Natural killer cell (primary cell): ENCODE results near the gene LARP4B. TPM values are rescaled to one million over a fixed set of nuclear protein-coding genes. Genes with fewer than 3 reads are reported as not detected.

ENCODE experiments used
- ATAC-seq, 3 donors: fragments of 150-1000 bp in 2 of 3; fragments of 200-7000 bp in 1 of 3; cut with Tn5 transposase; 1 replicate in 1 of 3; 2 replicates in 2 of 3; pipeline ENCODE4 v1.10.0; 2021; ENCODE audit warnings: mild to moderate bottlenecking in 2 of 3, moderate library complexity in 2 of 3
- DNase-seq, 2 donors: peaks; one replicate each; pipeline versions ENCODE4 v3.0.0 to v3.0.0-alpha.2; 2013 to 2021; ENCODE audit warnings: mixed read lengths in 1 of 2
- H3K27ac ChIP-seq: one replicate; pipeline ENCODE4 v1.5.1; 2013; ENCODE audit warnings: mild to moderate bottlenecking, low read length
- H3K27me3 ChIP-seq: one replicate; pipeline ENCODE4 v1.6.1; 2013; ENCODE audit warnings: low read length; ENCODE audit not compliant: control insufficient read depth, insufficient read depth
- H3K36me3 ChIP-seq: one replicate; pipeline ENCODE4 v1.6.1; 2013; ENCODE audit warnings: low read length; ENCODE audit not compliant: control insufficient read depth, insufficient read depth
- H3K4me1 ChIP-seq: one replicate; pipeline ENCODE4 v1.6.1; 2013; ENCODE audit warnings: low read length; ENCODE audit not compliant: control insufficient read depth, insufficient read depth
- H3K4me3 ChIP-seq: one replicate; pipeline ENCODE4 v1.5.1; 2013; ENCODE audit warnings: low read length
- H3K9me3 ChIP-seq: one replicate; pipeline ENCODE4 v1.6.1; 2013; ENCODE audit warnings: low read length; ENCODE audit not compliant: control insufficient read depth, insufficient read depth
- H3K27ac Mint-ChIP-seq, 2 donors: one replicate each; pipeline ENCODE4 v1.8.0; 2022; ENCODE audit warnings: mild to moderate bottlenecking in 2 of 2, mixed read lengths in 2 of 2, moderate library complexity in 1 of 2
- H3K27me3 Mint-ChIP-seq, 2 donors: one replicate each; pipeline ENCODE4 v1.8.0; 2022; ENCODE audit warnings: low read depth in 2 of 2, mixed read lengths in 2 of 2
- H3K36me3 Mint-ChIP-seq: one replicate; pipeline ENCODE4 v1.8.0; 2022; ENCODE audit warnings: mixed read lengths
- H3K4me1 Mint-ChIP-seq, 2 donors: one replicate each; pipeline ENCODE4 v1.8.0; 2022; ENCODE audit warnings: mixed read lengths in 2 of 2
- H3K4me3 Mint-ChIP-seq: one replicate; pipeline ENCODE4 v1.8.0; 2022; ENCODE audit warnings: mild to moderate bottlenecking, moderate library complexity, mixed read lengths
- H3K9me3 Mint-ChIP-seq, 2 donors: one replicate each; pipeline ENCODE4 v1.8.0; 2022; ENCODE audit warnings: mixed read lengths in 2 of 2
- CTCF ChIP-seq: fragments of 200-600 bp; IDR thresholded peaks from one replicate; pipeline ENCODE4 v1.8.0; 2022; ENCODE audit warnings: antibody characterized with exemption
- WGBS: methylation state at CpG from one replicate; pipeline ENCODE4 v1.1.7; 2013; ENCODE audit warnings: missing lambda C conversion rate; ENCODE audit not compliant: insufficient coverage; 5-methylcytosine and 5-hydroxymethylcytosine counted together
- intact Hi-C: fragments of 100-400 bp; cut with micrococcal nuclease; formaldehyde crosslinking; loops from one replicate; pipeline ENCODE4 v1.14.2; 2022
- total RNA-seq, 4 donors: library from RNA; stranded (reverse); fragments of 120-200 nt in 1 of 4; gene quantifications; one replicate each; pipeline versions ENCODE4 v1.2.3 to v1.2.4, GENCODE V29; 2013 to 2022

LARP4B gene
- total RNA-seq, 3 donors from 2014 or later (not counting 1 experiment from before 2014, with no cell fraction given): 75.5 to 95.4 (median 90.2) TPM

DNA sequence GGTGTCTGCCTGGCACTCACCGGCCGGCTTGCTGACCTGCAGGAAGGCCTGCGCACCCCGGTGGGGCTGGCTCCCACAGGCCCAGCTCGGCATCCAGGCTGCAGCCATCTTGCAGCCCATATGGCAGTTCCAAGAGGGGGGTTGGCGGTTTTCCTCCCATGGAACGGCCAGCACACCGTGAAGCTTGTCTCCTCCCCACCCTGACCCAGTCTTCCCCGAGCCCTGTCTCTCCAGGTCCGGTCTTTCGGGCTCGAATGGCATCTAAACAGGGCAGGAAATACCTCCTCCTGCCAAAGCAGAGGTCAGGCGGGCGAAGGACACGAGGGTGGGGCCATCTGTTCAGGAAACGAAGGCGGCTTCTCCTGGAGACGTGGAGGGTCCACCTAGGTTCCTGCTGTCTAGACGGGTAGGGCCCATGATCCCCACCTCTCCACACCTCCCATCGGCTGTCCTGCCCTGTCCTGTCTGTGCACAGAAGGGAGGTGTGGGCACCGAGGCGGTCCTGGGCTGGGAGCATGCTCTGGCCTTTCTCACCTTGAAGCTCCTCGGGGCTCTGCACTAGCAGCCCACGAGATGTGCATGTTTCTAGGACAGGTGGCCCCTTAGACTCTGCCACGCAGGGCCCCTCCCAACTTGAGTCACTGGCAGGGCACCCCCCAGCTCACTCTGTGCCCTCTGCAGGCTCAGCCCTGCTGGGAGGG is 128.3 kb downstream of the LARP4B start:
- H3K36me3 Mint-ChIP-seq: no peaks in the 10 kb centered on the region
- Histone ChIP-seq H3K27ac (no peak overlapping the region), H3K4me1 (peaks cover 14% of the 10 kb centered on the region), H3K4me3 (no peak overlapping the region), H3K36me3 (peaks cover 14% of the 10 kb centered on the region), H3K27me3 (no peaks in the 10 kb centered on the region), H3K9me3 (peaks cover 5% of the 10 kb centered on the region)
- TF ChIP-seq CTCF: no peak
- H3K27me3 Mint-ChIP-seq: no peaks in the 10 kb centered on the region
- no peak overlapping the region for H3K4me3 Mint-ChIP-seq
- WGBS: 92% methylated on average over 25 of the region's 25 CpGs
- H3K9me3 Mint-ChIP-seq: no peaks in the 10 kb centered on the region
- intact Hi-C loops: no loop called here
- H3K27ac Mint-ChIP-seq: no peak overlapping the region
- DNase-seq (no peak), ATAC-seq (no peak)
- H3K4me1 Mint-ChIP-seq: peaks cover 9 to 18% of the 10 kb centered on the region in 2 donors

DNA sequence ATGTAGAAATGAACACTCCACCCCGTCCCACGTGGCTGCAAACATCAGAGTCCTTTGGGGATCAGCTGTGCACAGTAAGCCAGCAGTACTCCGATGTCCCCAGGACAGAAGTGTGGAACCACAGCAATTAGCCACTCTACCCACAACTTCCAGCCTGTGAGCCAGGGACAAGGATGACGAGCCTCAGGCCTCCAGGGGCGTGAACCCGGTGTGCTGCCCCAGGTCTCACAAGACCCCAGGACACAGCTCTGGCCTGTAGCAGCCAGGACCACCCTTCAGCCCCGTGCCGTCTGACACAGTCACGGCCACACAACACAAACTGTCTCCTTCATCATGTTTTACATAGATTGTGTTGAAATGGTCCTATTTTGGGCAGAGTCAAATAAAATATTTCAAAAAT is 129.0 kb downstream of the LARP4B start:
- no peak for TF ChIP-seq CTCF
- H3K4me3 Mint-ChIP-seq: no peak overlapping the region

GRCh38 chr10:797179-797578 is 134.3 kb downstream of the LARP4B start:
- Histone ChIP-seq H3K36me3 (no peaks in the 10 kb centered on the region), H3K4me1 (no peaks in the 10 kb centered on the region), H3K9me3 (peaks cover 19% of the 10 kb centered on the region), H3K27me3 (no peaks in the 10 kb centered on the region), H3K4me3 (no peak overlapping the region), H3K27ac (no peak overlapping the region)
- no peaks in the 10 kb centered on the region for H3K27me3 Mint-ChIP-seq
- intact Hi-C loops: no loop called here
- TF ChIP-seq CTCF: no peak
- DNase-seq (no peak), ATAC-seq (no peak)
- H3K4me1 Mint-ChIP-seq: peaks cover 0 to 9% of the 10 kb centered on the region in 2 donors
- H3K36me3 Mint-ChIP-seq: peaks cover 9% of the 10 kb centered on the region
- H3K27ac Mint-ChIP-seq: no peak overlapping the region
- no peak overlapping the region for H3K4me3 Mint-ChIP-seq
- peaks cover 0 to 4% of the 10 kb centered on the region in 2 donors for H3K9me3 Mint-ChIP-seq
- 100% methylated on average over 1 of the region's 1 CpG for WGBS

More for the DNA sequence above, 129.0 kb downstream of the LARP4B start:
- H3K9me3 ChIP-seq: peaks cover 8% of the 10 kb centered on the region
- peaks cover 14% of the 10 kb centered on the region for H3K4me1 ChIP-seq
- H3K4me1 Mint-ChIP-seq: peaks cover 9 to 18% of the 10 kb centered on the region in 2 donors
- H3K36me3 ChIP-seq: peaks cover 9% of the 10 kb centered on the region
- no peaks in the 10 kb centered on the region for H3K9me3 Mint-ChIP-seq
- WGBS: 72% methylated on average over 6 of the region's 9 CpGs
- no peaks in the 10 kb centered on the region for H3K27me3 Mint-ChIP-seq
- intact Hi-C loops: no loop called here
- no peaks in the 10 kb centered on the region for H3K36me3 Mint-ChIP-seq
- H3K27me3 ChIP-seq: no peaks in the 10 kb centered on the region
- DNase-seq: no peak
- ATAC-seq: no peak
- no peak overlapping the region for H3K27ac ChIP-seq
- no peak overlapping the region for H3K27ac Mint-ChIP-seq
- H3K4me3 ChIP-seq: no peak overlapping the region

GRCh38 chr10:796233-796632 is 135.3 kb downstream of the LARP4B start:
- H3K9me3 ChIP-seq: peaks cover 19% of the 10 kb centered on the region
- H3K27ac ChIP-seq: no peak overlapping the region
- no peak overlapping the region for H3K27ac Mint-ChIP-seq
- 73% methylated on average over 4 of the region's 4 CpGs for WGBS
- no peaks in the 10 kb centered on the region for H3K36me3 ChIP-seq
- TF ChIP-seq CTCF: no peak
- H3K4me1 ChIP-seq: no peaks in the 10 kb centered on the region
- intact Hi-C loops: no loop called here
- peaks cover 9% of the 10 kb centered on the region for H3K36me3 Mint-ChIP-seq
- H3K27me3 Mint-ChIP-seq: no peaks in the 10 kb centered on the region
- ATAC-seq (no peak), DNase-seq (no peak)
- no peak overlapping the region for H3K4me3 Mint-ChIP-seq
- no peaks in the 10 kb centered on the region for H3K27me3 ChIP-seq
- peaks cover 0 to under 1% of the 10 kb centered on the region in 2 donors for H3K4me1 Mint-ChIP-seq
- peaks cover 0 to 4% of the 10 kb centered on the region in 2 donors for H3K9me3 Mint-ChIP-seq
- no peak overlapping the region for H3K4me3 ChIP-seq
